Measurements from ENCODE around the gene CORO7. TPM values are rescaled to one million over a fixed set of nuclear protein-coding genes. Genes with fewer than 3 reads are reported as not detected.

Gene CORO7
- total and polyA plus RNA-seq, 10 donors, result 29.7 to 177 (median 117) TPM

GRCh38 chr16:4365615-4366014, 50.8 kb downstream of the CORO7 start:
- no peaks in the 10 kb centered on the region for H3K9me3 ChIP-seq
- intact Hi-C loops (cut with DNase I; ENCODE audit: low total_unique reads), result no loop called here
- H3K27me3 ChIP-seq (replicated peaks in 1 of 7), result no peaks in the 10 kb centered on the region
- H3K4me1 ChIP-seq, result peaks cover 11 to 61% (median 33%) of the 10 kb centered on the region in 6 donors
- H3K36me3 ChIP-seq, result peaks cover 0 to 92% (median 53%) of the 10 kb centered on the region in 6 donors
- TF ChIP-seq POLR2A (IDR thresholded peaks at IDR 0.05), result no peak
- TF ChIP-seq CTCF (IDR thresholded peaks at IDR 0.05 in 8 of 11, conservative IDR thresholded peaks at IDR 0.05 in 3 of 11), result no peak
- TF ChIP-seq POLR2AphosphoS5 (IDR thresholded peaks at IDR 0.05), result peak in 1 of 3 donors; percentile 37
- H3K27ac ChIP-seq, result peak overlapping the region in 2 of 8 donors; percentile 23 to 28
- H3K4me3 ChIP-seq, result no peak overlapping the region
- DNase-seq, result no peak
- 74 to 95% (median 92%) methylated on average over 5 to 12 of the region's 12 CpGs for WGBS, 5 donors

GRCh38 chr16:4365014-4365406, 51.4 kb downstream of the CORO7 start:
- H3K4me3 ChIP-seq, result no peak overlapping the region
- peak overlapping the region in 2 of 8 donors; percentile 28 to 36 for H3K27ac ChIP-seq
- H3K9me3 ChIP-seq, result no peaks in the 10 kb centered on the region
- intact Hi-C loops (cut with DNase I; ENCODE audit: low total_unique reads), result no loop called here
- 63 to 76% (median 69%) methylated on average over 2 to 10 of the region's 10 CpGs for WGBS, 5 donors
- H3K27me3 ChIP-seq (replicated peaks in 1 of 7), result no peaks in the 10 kb centered on the region
- peaks cover 7 to 58% (median 28%) of the 10 kb centered on the region in 6 donors for H3K4me1 ChIP-seq
- peak; percentile 45 to 63 (median 47) for TF ChIP-seq POLR2AphosphoS5 (IDR thresholded peaks at IDR 0.05)
- no peak for TF ChIP-seq CTCF (IDR thresholded peaks at IDR 0.05 in 8 of 11, conservative IDR thresholded peaks at IDR 0.05 in 3 of 11)
- peak; percentile 84 for DNase-seq
- peaks cover 0 to 96% (median 55%) of the 10 kb centered on the region in 6 donors for H3K36me3 ChIP-seq

GRCh38 chr16:4364196-4365013, 52.0 kb downstream of the CORO7 start:
- intact Hi-C loops (cut with DNase I; ENCODE audit: low total_unique reads), result no loop called here
- Histone ChIP-seq H3K27me3 (replicated peaks in 1 of 7) (no peaks in the 10 kb centered on the region), H3K36me3 (peaks cover 0 to 100% (median 57%) of the 10 kb centered on the region in 6 donors), H3K4me3 (no peak overlapping the region), H3K27ac (peak overlapping the region in 1 of 8 donors; percentile 36), H3K9me3 (no peaks in the 10 kb centered on the region), H3K4me1 (peaks cover 2 to 54% (median 24%) of the 10 kb centered on the region in 6 donors)
- peak; percentile 77 for DNase-seq
- TF ChIP-seq CTCF (IDR thresholded peaks at IDR 0.05 in 8 of 11, conservative IDR thresholded peaks at IDR 0.05 in 3 of 11) (no peak), POLR2AphosphoS5 (IDR thresholded peaks at IDR 0.05) (peak in 1 of 3 donors; percentile 11), POLR2A (IDR thresholded peaks at IDR 0.05) (no peak)
- WGBS, 5 donors, result 80 to 86% (median 82%) methylated on average over 31 to 37 of the region's 37 CpGs

GRCh38 chr16:4362476-4363135, 53.8 kb downstream of the CORO7 start:
- H3K36me3 ChIP-seq, result peaks cover 0 to 100% (median 72%) of the 10 kb centered on the region in 6 donors
- no peak overlapping the region for H3K27ac ChIP-seq
- no peak for TF ChIP-seq POLR2A (IDR thresholded peaks at IDR 0.05)
- TF ChIP-seq POLR2AphosphoS5 (IDR thresholded peaks at IDR 0.05), result peak in 1 of 3 donors; percentile 32
- no peak for TF ChIP-seq CTCF (IDR thresholded peaks at IDR 0.05 in 8 of 11, conservative IDR thresholded peaks at IDR 0.05 in 3 of 11)
- H3K27me3 ChIP-seq (replicated peaks in 1 of 7), result no peaks in the 10 kb centered on the region
- intact Hi-C loops (cut with DNase I; ENCODE audit: low total_unique reads), result no loop called here
- H3K9me3 ChIP-seq, result no peaks in the 10 kb centered on the region
- peak; percentile 60 for DNase-seq
- peaks cover 0 to 45% (median 19%) of the 10 kb centered on the region in 6 donors for H3K4me1 ChIP-seq
- no peak overlapping the region for H3K4me3 ChIP-seq
- 81 to 88% (median 84%) methylated on average over 17 to 19 of the region's 19 CpGs for WGBS, 5 donors
